Skeletal muscle cell (primary cell): ENCODE results near the gene MTARC2.
A peak's percentile ranks its signal among the peaks of the same experiment; 100 is the strongest.

Experiments
- DNase-seq: peaks from one replicate; pipeline ENCODE4 v3.0.0-alpha.2; 2010; ENCODE audit warnings: low read depth
- H3K4me3 ChIP-seq: 2 replicates; pipeline ENCODE4 v1.5.1; 2011; ENCODE audit warnings: low read depth, mild to moderate bottlenecking, control low read depth, low read length, moderate library complexity

Gene MTARC2

GRCh38 chr1:220789532-220790147 is 41.5 kb downstream of the MTARC2 start:
- DNase-seq = no peak
- no peak overlapping the region for H3K4me3 ChIP-seq

- DNase-seq = no peak
- no peak overlapping the region for H3K4me3 ChIP-seq
Observed at GRCh38 chr1:220791285-220791684, 43.2 kb downstream of the MTARC2 start.

GRCh38 chr1:220791956-220792355 is 43.8 kb downstream of the MTARC2 start:
- DNase-seq = peak; percentile 60
- no peak overlapping the region for H3K4me3 ChIP-seq

- no peak overlapping the region for H3K4me3 ChIP-seq
- DNase-seq = no peak
Observed at GRCh38 chr1:220796530-220796929, 48.4 kb downstream of the MTARC2 start.

- no peak overlapping the region for H3K4me3 ChIP-seq
- no peak for DNase-seq
Observed at GRCh38 chr1:220797044-220797443, 48.9 kb downstream of the MTARC2 start.

GRCh38 chr1:220797553-220797952 is 49.4 kb downstream of the MTARC2 start:
- no peak for DNase-seq
- H3K4me3 ChIP-seq = no peak overlapping the region

GRCh38 chr1:220798338-220798737 is 50.2 kb downstream of the MTARC2 start:
- no peak overlapping the region for H3K4me3 ChIP-seq
- DNase-seq = no peak

- no peak for DNase-seq
Observed at GRCh38 chr1:220800262-220800661, 52.1 kb downstream of the MTARC2 start.

GRCh38 chr1:220803401-220804201 is 55.5 kb downstream of the MTARC2 start:
- no peak overlapping the region for H3K4me3 ChIP-seq
- no peak for DNase-seq

More at GRCh38 chr1:220800262-220800661, 52.1 kb downstream of the MTARC2 start:
- no peak overlapping the region for H3K4me3 ChIP-seq

GRCh38 chr1:220804202-220804586 is 56.1 kb downstream of the MTARC2 start:
- no peak for DNase-seq
- no peak overlapping the region for H3K4me3 ChIP-seq

GRCh38 chr1:220806408-220806807 is 58.3 kb downstream of the MTARC2 start:
- H3K4me3 ChIP-seq = no peak overlapping the region
- no peak for DNase-seq

- no peak overlapping the region for H3K4me3 ChIP-seq
- no peak for DNase-seq
Observed at GRCh38 chr1:220807726-220808125, 59.6 kb downstream of the MTARC2 start.

GRCh38 chr1:220808345-220809186 is 60.4 kb downstream of the MTARC2 start:
- no peak for DNase-seq
- no peak overlapping the region for H3K4me3 ChIP-seq

GRCh38 chr1:220809187-220809550 is 61.0 kb downstream of the MTARC2 start:
- DNase-seq = no peak
- no peak overlapping the region for H3K4me3 ChIP-seq

- DNase-seq = no peak
Observed at GRCh38 chr1:220809704-220810103, 61.6 kb downstream of the MTARC2 start.

GRCh38 chr1:220810179-220810653 is 62.1 kb downstream of the MTARC2 start:
- H3K4me3 ChIP-seq = peak overlapping the region; percentile 34
- DNase-seq = no peak

More at GRCh38 chr1:220809704-220810103, 61.6 kb downstream of the MTARC2 start:
- H3K4me3 ChIP-seq = no peak overlapping the region

- H3K4me3 ChIP-seq = no peak overlapping the region
- no peak for DNase-seq
Observed at GRCh38 chr1:220810963-220811362, 62.8 kb downstream of the MTARC2 start.

GRCh38 chr1:220811695-220812094 is 63.6 kb downstream of the MTARC2 start:
- no peak for DNase-seq
- H3K4me3 ChIP-seq = no peak overlapping the region

GRCh38 chr1:220812308-220812707 is 64.2 kb downstream of the MTARC2 start:
- no peak overlapping the region for H3K4me3 ChIP-seq
- DNase-seq = no peak

- no peak overlapping the region for H3K4me3 ChIP-seq
- no peak for DNase-seq
Observed at GRCh38 chr1:220813013-220813412, 64.9 kb downstream of the MTARC2 start.
